ENCODE measurements around the gene SNRPA1.

DNA sequence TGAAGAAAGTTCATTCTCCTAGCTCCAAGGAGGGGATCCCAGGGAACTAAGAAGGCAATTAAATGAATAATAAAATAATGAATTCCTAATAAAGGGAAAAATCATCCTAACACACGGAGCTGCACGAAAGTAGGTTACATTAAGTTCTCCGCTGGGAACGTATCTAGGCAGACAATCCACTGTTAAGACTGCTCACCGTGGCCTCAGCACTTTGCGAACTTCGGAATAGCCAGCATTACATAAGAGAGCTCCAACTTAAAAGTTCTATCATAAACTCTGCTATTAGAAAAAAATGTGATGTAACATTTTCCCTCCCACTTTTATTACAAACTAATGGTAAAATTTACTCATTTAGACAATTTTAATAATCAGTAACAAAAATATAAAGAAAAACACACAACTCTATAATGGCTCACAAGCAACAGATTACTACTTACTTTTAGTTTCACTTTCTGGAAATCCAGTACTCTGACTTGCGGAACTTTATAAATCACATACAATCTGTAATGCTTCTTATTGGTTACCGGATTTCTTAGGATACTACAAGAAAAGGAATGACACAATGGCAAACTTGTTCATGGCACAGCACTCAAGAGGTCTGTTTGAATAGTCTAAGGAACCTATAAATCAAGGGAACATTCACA lies 8.5 kb downstream of the SNRPA1 start:
- no peak for TF ChIP-seq EZH2 (IDR thresholded peaks at IDR 0.05; ENCODE audit: borderline replicate concordance, low read length)
- TF ChIP-seq, protein P1, sequence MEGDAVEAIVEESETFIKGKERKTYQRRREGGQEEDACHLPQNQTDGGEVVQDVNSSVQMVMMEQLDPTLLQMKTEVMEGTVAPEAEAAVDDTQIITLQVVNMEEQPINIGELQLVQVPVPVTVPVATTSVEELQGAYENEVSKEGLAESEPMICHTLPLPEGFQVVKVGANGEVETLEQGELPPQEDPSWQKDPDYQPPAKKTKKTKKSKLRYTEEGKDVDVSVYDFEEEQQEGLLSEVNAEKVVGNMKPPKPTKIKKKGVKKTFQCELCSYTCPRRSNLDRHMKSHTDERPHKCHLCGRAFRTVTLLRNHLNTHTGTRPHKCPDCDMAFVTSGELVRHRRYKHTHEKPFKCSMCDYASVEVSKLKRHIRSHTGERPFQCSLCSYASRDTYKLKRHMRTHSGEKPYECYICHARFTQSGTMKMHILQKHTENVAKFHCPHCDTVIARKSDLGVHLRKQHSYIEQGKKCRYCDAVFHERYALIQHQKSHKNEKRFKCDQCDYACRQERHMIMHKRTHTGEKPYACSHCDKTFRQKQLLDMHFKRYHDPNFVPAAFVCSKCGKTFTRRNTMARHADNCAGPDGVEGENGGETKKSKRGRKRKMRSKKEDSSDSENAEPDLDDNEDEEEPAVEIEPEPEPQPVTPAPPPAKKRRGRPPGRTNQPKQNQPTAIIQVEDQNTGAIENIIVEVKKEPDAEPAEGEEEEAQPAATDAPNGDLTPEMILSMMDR (conservative IDR thresholded peaks at IDR 0.05 in 1 of 2, IDR thresholded peaks at IDR 0.05 in 1 of 2; ENCODE audit: extremely low read depth in 1 of 2, insufficient read depth in 1 of 2, low read depth in 1 of 2, low read length in 2 of 2), result no peak

Data from mammary epithelial cell (primary cell).